ENCODE results near the gene KHSRP.

KHSRP gene

GRCh38 chr19:6424195-6424938 is at the start of gene KHSRP:
KHSRP (minus strand) TSS chr19:6424811; CDS start chr19:6424701, 110 bp downstream.
- DNase-seq = no peak

DNA sequence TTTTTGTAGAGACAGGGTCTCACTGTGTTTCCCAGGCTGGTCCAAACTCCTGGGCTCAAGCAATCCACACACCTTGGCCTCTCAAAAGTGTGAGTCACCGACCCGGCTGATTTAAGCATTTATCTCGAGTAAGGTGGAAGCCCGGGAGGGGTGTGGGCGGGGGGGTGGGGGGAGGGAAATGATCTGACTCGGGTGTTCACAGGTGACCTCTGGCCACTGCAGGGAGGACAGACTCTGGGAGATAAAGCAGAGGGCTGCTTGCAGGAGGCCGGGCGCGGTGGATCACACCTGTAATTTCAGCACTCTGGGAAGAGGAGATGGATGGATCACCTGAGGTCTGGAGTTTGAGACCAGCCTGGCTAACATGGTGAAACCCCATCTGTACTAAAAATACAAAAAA is 49.0 kb upstream of the KHSRP start:
- no peak for DNase-seq

DNA sequence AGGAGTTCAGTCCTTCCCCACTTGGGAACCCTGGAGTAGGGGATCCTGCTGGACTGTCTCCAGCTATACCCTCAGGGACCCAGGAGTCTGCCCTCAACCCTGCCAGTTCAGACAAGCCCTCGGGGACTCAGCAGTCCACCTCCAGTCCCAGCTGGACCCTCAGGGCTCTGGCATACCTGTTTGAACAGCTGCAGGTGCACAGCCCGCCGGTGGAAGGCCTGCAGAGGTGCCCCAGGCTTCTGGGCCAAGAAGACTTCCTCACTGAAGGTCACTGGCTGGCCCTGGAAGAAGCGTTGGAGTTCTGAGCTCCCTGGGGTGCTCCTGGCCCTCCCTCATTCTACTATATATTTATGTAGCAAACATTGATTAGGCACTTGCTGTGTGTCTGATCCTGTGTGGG is 48.1 kb upstream of the KHSRP start:
- DNase-seq = no peak

GRCh38 chr19:6471076-6471475 is 46.5 kb upstream of the KHSRP start:
- no peak for DNase-seq

GRCh38 chr19:6470173-6470572 is 45.6 kb upstream of the KHSRP start:
- no peak for DNase-seq

DNA sequence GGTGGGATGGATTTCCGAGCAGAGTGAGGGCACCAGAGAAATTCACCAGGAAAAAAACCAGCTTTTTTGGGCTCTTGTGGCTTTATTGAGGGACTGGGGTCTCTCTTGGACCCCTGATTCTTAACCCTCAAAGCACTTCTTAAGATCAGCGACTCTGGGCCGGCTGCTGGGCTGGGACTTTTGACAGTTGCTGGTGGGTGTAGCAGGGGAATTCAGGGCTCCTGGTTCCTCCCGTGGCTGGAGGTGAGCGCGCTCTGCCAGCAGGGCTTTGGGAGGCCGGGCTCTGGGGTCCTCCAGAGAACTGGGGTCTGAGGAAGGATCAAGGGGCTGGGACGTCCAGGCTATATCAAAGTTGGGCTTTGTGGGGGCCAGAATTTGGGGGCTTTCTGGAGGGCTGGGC is 42.8 kb upstream of the KHSRP start:
- no peak for DNase-seq

DNA sequence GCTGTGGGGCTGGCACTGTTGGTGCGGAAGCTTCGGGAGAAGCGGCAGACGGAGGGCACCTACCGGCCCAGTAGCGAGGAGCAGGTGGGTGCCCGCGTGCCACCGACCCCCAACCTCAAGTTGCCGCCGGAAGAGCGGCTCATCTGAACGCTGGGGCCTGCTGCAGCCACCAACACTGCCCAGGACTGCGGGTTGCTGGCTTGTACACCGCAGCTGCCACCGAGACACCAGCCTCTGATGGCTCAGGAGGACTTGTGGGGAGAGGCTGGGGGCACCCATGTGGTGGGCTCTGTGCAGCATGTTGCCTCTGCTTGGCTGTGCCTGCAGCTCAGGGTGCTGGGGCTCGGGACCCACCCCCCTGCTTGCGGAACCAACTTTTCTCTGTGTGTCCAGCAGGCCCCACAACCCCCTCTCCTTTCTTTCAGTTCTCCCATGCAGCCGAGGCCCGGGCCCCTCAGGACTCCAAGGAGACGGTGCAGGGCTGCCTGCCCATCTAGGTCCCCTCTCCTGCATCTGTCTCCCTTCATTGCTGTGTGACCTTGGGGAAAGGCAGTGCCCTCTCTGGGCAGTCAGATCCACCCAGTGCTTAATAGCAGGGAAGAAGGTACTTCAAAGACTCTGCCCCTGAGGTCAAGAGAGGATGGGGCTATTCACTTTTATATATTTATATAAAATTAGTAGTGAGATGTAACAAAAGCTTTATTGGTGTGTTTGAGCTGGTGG is 42.1 kb upstream of the KHSRP start:
- DNase-seq = no peak

- no peak for DNase-seq
Observed at GRCh38 chr19:6465663-6466062, 41.1 kb upstream of the KHSRP start.

GRCh38 chr19:6465006-6465405 is 40.4 kb upstream of the KHSRP start:
- DNase-seq = no peak

GRCh38 chr19:6464070-6464873 is 39.7 kb upstream of the KHSRP start, which contains the start of gene CRB3:
CRB3 (plus strand) TSS chr19:6464271; CDS start chr19:6464702, 431 bp downstream.
- no peak for DNase-seq

- DNase-seq = peak; percentile 93
Observed at GRCh38 chr19:6460099-6460884, 35.7 kb upstream of the KHSRP start.

DNA sequence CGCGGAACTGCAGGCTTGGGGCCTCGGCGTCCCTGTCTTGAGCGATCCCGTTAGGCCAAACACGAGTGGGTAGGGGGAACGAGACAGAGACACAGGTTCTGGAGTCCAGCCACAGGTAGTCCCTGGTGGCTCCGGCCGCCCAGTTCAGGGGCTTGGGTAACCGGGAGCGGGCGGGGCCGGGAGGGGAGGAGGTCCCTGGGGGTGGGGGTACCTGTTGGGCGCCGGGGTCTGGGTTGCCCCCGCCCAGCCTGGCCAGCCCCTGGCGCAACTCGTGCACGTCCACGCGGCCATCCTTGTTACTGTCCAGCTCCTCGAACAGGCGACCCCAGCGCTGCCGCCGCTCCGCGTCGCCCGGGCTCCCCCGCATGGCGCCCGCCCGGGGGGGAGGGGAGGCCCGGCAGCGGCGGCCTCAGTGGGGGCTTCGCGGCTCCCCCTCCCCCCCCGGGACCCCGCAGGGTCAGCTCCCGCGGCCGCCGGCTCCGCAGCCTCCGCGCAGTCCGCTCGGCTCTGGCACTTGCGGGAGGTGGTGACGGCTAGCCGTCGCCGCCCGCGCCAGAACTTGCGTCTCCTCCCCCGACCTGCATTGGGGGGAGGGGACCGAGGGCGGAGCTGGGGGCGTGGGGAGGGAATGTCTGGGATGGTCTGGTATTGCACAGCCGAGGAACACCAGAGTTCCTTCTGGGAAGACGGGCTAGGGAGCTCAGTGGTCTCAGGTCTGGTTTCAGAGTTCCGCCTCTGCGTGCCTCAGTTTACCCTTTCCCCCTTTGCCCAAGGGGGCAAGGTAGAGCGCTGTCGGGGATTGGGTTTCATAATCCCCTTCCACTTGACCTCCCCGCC is 34.9 kb upstream of the KHSRP start, which contains the start of gene SLC25A23:
SLC25A23 (minus strand) TSS at position 531 of the 837 bp plus-strand sequence; CDS start at position 367, 164 bp downstream.
- no peak for DNase-seq

- DNase-seq = no peak
Observed at GRCh38 chr19:6458695-6459261, 34.2 kb upstream of the KHSRP start.

DNA sequence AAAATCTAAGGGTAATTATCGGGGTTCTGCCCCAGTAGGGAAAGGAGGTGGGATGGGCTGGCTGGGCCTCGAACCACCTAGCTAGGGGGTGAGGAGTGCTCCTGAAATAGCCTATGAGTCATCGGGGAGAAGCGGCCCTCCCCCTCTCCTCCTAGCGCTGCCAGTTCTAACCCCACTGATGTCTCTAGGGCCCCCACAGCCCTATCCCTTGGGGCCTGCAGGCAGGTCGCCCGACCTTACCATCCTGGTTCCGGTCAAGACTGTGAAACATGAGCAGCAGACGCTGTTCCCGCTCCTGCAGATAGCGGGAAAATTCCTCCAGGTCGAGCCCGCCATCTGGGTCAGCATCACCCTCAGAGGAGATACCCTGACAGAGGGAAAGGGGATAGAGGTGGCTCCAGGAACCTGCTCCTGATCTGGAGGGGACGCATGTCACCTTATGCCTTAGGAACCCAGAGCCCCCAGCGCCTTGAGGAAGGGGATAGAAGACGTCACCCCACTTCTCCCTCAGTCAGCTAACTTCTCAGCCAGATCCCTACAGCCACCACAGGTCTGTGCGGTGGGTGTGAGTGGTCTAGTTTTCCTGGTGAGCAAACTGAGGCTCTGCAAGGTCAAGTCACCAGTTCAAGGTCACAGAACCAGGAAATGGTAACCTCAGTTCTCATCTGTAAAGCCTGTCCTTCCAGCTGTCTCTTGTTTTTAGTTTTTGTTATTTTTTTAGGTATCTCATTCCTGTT is 33.5 kb upstream of the KHSRP start:
- DNase-seq = no peak

- DNase-seq = no peak
Observed at GRCh38 chr19:6455924-6456323, 31.3 kb upstream of the KHSRP start.

DNA sequence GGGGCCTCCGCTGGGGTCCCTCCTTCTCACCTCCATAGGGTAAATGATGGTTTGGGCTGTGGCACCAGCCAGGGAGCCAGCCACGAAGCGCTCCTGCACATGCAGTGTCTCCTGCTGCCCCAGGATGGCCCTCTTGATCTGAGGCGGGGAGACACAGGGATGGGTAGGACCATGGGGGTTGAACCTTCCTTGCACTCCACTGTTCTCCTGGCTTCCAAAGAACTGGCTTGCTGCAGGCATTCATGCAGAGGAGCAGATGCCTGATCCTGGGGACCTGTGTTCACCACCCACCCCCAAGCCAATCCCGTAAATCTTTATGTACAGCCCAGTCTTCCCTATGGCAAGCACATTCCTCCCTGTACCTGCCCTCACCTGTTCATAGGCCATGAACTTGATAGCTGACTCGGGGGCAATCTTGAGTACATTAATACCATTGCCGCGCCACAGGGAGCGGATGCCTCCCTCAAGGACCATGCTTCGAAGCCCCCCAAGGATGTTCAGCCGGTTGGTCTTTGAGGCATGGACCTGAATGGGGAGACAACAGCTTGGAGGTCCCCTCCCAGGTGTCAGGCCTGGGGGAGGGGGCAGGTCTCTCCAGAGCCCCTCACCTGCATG is 29.4 kb upstream of the KHSRP start:
- no peak for DNase-seq

GRCh38 chr19:6452899-6453298 is 28.3 kb upstream of the KHSRP start:
- DNase-seq = no peak

GRCh38 chr19:6452223-6452614 is 27.6 kb upstream of the KHSRP start:
- DNase-seq = no peak

- DNase-seq = no peak
Observed at GRCh38 chr19:6451583-6452222, 27.1 kb upstream of the KHSRP start.

DNA sequence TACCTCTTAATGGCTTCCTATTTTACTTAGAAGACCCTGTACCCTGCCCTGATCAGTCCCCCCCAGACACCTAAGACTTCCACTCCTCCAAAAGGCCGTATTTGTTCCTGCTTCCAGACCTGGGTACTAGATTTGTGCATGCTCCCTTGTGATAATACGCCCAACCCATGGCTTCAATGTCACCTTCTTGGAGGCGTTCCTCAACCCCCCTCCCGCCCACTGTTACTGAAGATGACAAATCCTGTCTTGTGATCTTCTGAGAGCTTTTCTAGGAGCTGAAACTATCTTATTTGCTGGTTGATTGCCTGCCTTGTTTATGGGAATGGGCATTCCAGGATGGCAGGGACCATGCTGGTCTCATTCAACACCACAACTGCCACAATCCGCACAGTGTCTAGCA is 25.6 kb upstream of the KHSRP start:
- DNase-seq = no peak

All from NK-92 treated with Interleukin-12 subunit alpha and Interleukin-12 subunit beta, amount 100 ng/mL, for 24 hours (cell line).